H9 (cell line): ENCODE measurements around the gene TAF4. TPM values are rescaled to one million over a fixed set of nuclear protein-coding genes. Genes with fewer than 3 reads are reported as not detected.

Experiments
- DNase-seq: peaks from one replicate; pipeline ENCODE4 v3.0.0-alpha.2; 2017
- H2AFZ ChIP-seq: one replicate; pipeline ENCODE4 v1.6.1; 2013; ENCODE audit warnings: mild to moderate bottlenecking, low read length, control low read depth, moderate library complexity
- H2AK5ac ChIP-seq: 2 replicates; pipeline ENCODE4 v1.6.1; 2013; ENCODE audit warnings: low read length, control low read depth, mixed read lengths; ENCODE audit not compliant: insufficient read length
- H2BK120ac ChIP-seq: one replicate; pipeline ENCODE4 v1.6.1; 2013; ENCODE audit warnings: low read depth, mild to moderate bottlenecking, low read length, control low read depth, inconsistent platforms; ENCODE audit not compliant: poor library complexity, severe bottlenecking
- H2BK12ac ChIP-seq: 2 replicates; pipeline ENCODE4 v1.6.1; 2013; ENCODE audit warnings: low read length, control low read depth, mixed read lengths, low read depth; ENCODE audit not compliant: insufficient read length
- H2BK15ac ChIP-seq: 2 replicates; pipeline ENCODE4 v1.6.1; 2013; ENCODE audit warnings: low read depth, low read length, control low read depth
- H2BK20ac ChIP-seq: one replicate; pipeline ENCODE4 v1.6.1; 2013; ENCODE audit warnings: low read depth, mild to moderate bottlenecking, low read length, control low read depth, inconsistent platforms; ENCODE audit not compliant: poor library complexity, severe bottlenecking
- H2BK5ac ChIP-seq: 2 replicates; pipeline ENCODE4 v1.6.1; 2013; ENCODE audit warnings: low read length, control low read depth, mixed read lengths; ENCODE audit not compliant: insufficient read length
- H3K14ac ChIP-seq: 2 replicates; pipeline ENCODE4 v1.6.1; 2013; ENCODE audit warnings: low read length, control low read depth; ENCODE audit not compliant: insufficient read depth
- H3K18ac ChIP-seq: 2 replicates; pipeline ENCODE4 v1.6.1; 2013; ENCODE audit warnings: low read depth, mild to moderate bottlenecking, mixed read lengths, low read length, control low read depth; ENCODE audit not compliant: insufficient read length
- H3K23ac ChIP-seq: 2 replicates; pipeline ENCODE4 v1.6.1; 2013; ENCODE audit warnings: low read length, control low read depth, mixed read lengths, low read depth; ENCODE audit not compliant: insufficient read length
- H3K23me2 ChIP-seq: 2 replicates; pipeline ENCODE4 v1.6.1; 2013; ENCODE audit warnings: low read depth, mild to moderate bottlenecking, mixed read lengths, low read length, control low read depth; ENCODE audit not compliant: insufficient read length, poor library complexity, severe bottlenecking
- H3K27ac ChIP-seq: 2 replicates; pipeline ENCODE4 v1.5.1; 2013; ENCODE audit warnings: low read length, control low read depth, mixed read lengths, low read depth; ENCODE audit not compliant: insufficient read length
- H3K27me3 ChIP-seq: 2 replicates; pipeline ENCODE4 v1.6.1; 2013; ENCODE audit warnings: low read length, control low read depth, inconsistent platforms; ENCODE audit not compliant: insufficient read depth
- H3K4ac ChIP-seq: 2 replicates; pipeline ENCODE4 v1.6.1; 2013; ENCODE audit warnings: low read depth, mild to moderate bottlenecking, control low read depth, inconsistent platforms, low read length, moderate library complexity
- H3K4me1 ChIP-seq: 2 replicates; pipeline ENCODE4 v1.6.1; 2013; ENCODE audit warnings: low read length, control low read depth, inconsistent platforms; ENCODE audit not compliant: insufficient read depth
- H3K4me2 ChIP-seq: 2 replicates; pipeline ENCODE4 v1.6.1; 2013; ENCODE audit warnings: low read length, control low read depth, mixed read lengths; ENCODE audit not compliant: insufficient read length, insufficient read depth
- H3K56ac ChIP-seq: 2 replicates; pipeline ENCODE4 v1.6.1; 2013; ENCODE audit warnings: low read depth, mild to moderate bottlenecking, mixed read lengths, low read length, control low read depth; ENCODE audit not compliant: insufficient read length
- H3K79me1 ChIP-seq: 2 replicates; pipeline ENCODE4 v1.6.1; 2013; ENCODE audit warnings: low read depth, mild to moderate bottlenecking, moderate library complexity, low read length, control low read depth, inconsistent platforms; ENCODE audit not compliant: insufficient read depth, poor library complexity, severe bottlenecking
- H3K79me2 ChIP-seq: 2 replicates; pipeline ENCODE4 v1.6.1; 2013; ENCODE audit warnings: low read length, control low read depth, inconsistent platforms; ENCODE audit not compliant: insufficient read depth
- H3K9ac ChIP-seq: 2 replicates; pipeline ENCODE4 v1.6.1; 2013; ENCODE audit warnings: low read length, control low read depth, mixed read lengths; ENCODE audit not compliant: insufficient read length; ENCODE audit errors: extremely low read depth
- H3K9me3 ChIP-seq: one replicate; pipeline ENCODE4 v1.6.1; 2013; ENCODE audit warnings: low read depth, low read length, inconsistent platforms; ENCODE audit not compliant: control insufficient read depth
- H3T11ph ChIP-seq: one replicate; pipeline ENCODE4 v1.6.1; 2013; ENCODE audit warnings: mild to moderate bottlenecking, low read length, control low read depth, inconsistent platforms
- H4K20me1 ChIP-seq: one replicate; pipeline ENCODE4 v1.6.1; 2013; ENCODE audit not compliant: control insufficient read depth, insufficient read length, insufficient read depth
- H4K5ac ChIP-seq: 2 replicates; pipeline ENCODE4 v1.6.1; 2013; ENCODE audit warnings: low read depth, mild to moderate bottlenecking, mixed read lengths, low read length, control low read depth; ENCODE audit not compliant: insufficient read length
- H4K8ac ChIP-seq: replicated peaks from 2 replicates; pipeline ENCODE4 v1.6.1; 2013; ENCODE audit warnings: low read length, control low read depth, mixed read lengths, low read depth; ENCODE audit not compliant: insufficient read length
- H4K91ac ChIP-seq: 2 replicates; pipeline ENCODE4 v1.6.1; 2013; ENCODE audit warnings: low read depth, mild to moderate bottlenecking, moderate library complexity, mixed read lengths, low read length, control low read depth; ENCODE audit not compliant: insufficient read length
- H3K27ac Mint-ChIP-seq, 3 experiments: 2 replicates in 2 of 3; 3 replicates in 1 of 3; pipeline ENCODE4 v1.8.0; 2020 to 2021; ENCODE audit warnings: mixed read lengths in 3 of 3, mild to moderate bottlenecking in 1 of 3, moderate library complexity in 1 of 3
- H3K27me3 Mint-ChIP-seq: 2 replicates; pipeline ENCODE4 v1.8.0; 2021; ENCODE audit warnings: low read depth, mild to moderate bottlenecking, moderate library complexity, mixed read lengths
- H3K36me3 Mint-ChIP-seq, 3 experiments: 2 replicates in 2 of 3; 3 replicates in 1 of 3; pipeline ENCODE4 v1.8.0; 2020 to 2021; ENCODE audit warnings: low read depth in 3 of 3, mixed read lengths in 3 of 3; ENCODE audit not compliant: insufficient read depth in 1 of 3
- H3K4me1 Mint-ChIP-seq, 2 experiments: 2 replicates each; pipeline ENCODE4 v1.8.0; 2020; ENCODE audit warnings: mixed read lengths in 2 of 2
- H3K4me3 Mint-ChIP-seq, 2 experiments: 2 replicates in 1 of 2; 3 replicates in 1 of 2; pipeline ENCODE4 v1.8.0; 2020 to 2021; ENCODE audit warnings: mild to moderate bottlenecking in 2 of 2, mixed read lengths in 2 of 2, moderate library complexity in 1 of 2
- H3K9me3 Mint-ChIP-seq, 2 experiments: 2 replicates in 1 of 2; 3 replicates in 1 of 2; pipeline ENCODE4 v1.8.0; 2020; ENCODE audit warnings: mild to moderate bottlenecking in 2 of 2, mixed read lengths in 2 of 2, moderate library complexity in 1 of 2
- WGBS: extraction: QIAGEN DNeasy Blood & Tissue Kit; methylation state at CpG from one replicate; pipeline ENCODE4 v1.1.7; 2013; ENCODE audit warnings: missing lambda C conversion rate, low lambda C conversion rate, mixed read lengths; ENCODE audit not compliant: insufficient read length; ENCODE audit errors: extremely low coverage; 5-methylcytosine and 5-hydroxymethylcytosine counted together
- total RNA-seq: library from RNA; stranded (reverse); gene quantifications from 2 replicates; pipeline ENCODE4 v1.2.1, GENCODE V29; 2021
- TF ChIP-seq, protein P1 (sequence below): fragments of 200-600 bp; sonication (generic); conservative IDR thresholded peaks from 3 replicates; pipeline ENCODE4 v1.8.0; 2021; ENCODE audit warnings: antibody characterized with exemption, mild to moderate bottlenecking

The TAF4 gene
- total RNA-seq, 1 experiment from 2014 or later = 30.8 TPM

DNA sequence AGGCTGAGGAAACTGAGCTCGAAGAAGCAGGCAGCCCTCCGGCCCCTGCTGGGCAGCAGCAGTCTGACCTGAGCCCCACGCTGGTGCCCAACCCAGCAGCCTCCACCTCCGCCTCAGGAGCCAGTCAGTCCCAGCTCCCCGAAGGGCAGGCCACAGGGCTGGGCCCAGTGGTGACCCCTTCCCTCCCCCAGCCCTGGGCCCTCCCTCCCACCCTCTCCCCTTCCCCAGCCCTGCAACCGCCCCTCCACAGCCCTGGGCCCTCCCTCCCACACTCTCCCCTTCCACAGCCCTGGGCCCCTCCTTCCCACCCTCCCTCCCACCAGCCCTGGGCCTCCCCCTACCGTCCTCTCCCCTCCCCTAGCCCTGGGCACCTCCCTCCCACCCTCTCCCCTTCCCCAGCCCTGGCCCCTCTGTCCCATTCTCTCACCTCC lies 115.0 kb downstream of the TAF4 start:
- Mint-ChIP-seq H3K27ac (no peak overlapping the region), H3K4me3 (no peak overlapping the region), H3K27me3 (no peaks in the 10 kb centered on the region; the same call in 1 of the 2 replicates), H3K4me1 (peaks cover 16 to 25% of the 10 kb centered on the region in 2 experiments), H3K36me3 (no peaks in the 10 kb centered on the region), H3K9me3 (peaks cover 0 to under 1% of the 10 kb centered on the region in 2 experiments; a peak in 1 of 5 replicates)
- H3T11ph ChIP-seq = no peak overlapping the region
- no peak overlapping the region for H3K4me2 ChIP-seq
- no peak overlapping the region for H2BK12ac ChIP-seq
- H2BK5ac ChIP-seq = no peak overlapping the region
- H3K14ac ChIP-seq = no peak overlapping the region
- H2BK15ac ChIP-seq = no peak overlapping the region
- H4K20me1 ChIP-seq = no peaks in the 10 kb centered on the region
- H2BK120ac ChIP-seq = no peak overlapping the region
- H3K9me3 ChIP-seq = no peaks in the 10 kb centered on the region
- no peak overlapping the region for H4K8ac ChIP-seq
- H2AFZ ChIP-seq = no peak overlapping the region
- no peak overlapping the region for H4K5ac ChIP-seq
- H3K27ac ChIP-seq = no peak overlapping the region
- no peak overlapping the region for H3K56ac ChIP-seq
- no peak for DNase-seq
- TF ChIP-seq, protein P1, sequence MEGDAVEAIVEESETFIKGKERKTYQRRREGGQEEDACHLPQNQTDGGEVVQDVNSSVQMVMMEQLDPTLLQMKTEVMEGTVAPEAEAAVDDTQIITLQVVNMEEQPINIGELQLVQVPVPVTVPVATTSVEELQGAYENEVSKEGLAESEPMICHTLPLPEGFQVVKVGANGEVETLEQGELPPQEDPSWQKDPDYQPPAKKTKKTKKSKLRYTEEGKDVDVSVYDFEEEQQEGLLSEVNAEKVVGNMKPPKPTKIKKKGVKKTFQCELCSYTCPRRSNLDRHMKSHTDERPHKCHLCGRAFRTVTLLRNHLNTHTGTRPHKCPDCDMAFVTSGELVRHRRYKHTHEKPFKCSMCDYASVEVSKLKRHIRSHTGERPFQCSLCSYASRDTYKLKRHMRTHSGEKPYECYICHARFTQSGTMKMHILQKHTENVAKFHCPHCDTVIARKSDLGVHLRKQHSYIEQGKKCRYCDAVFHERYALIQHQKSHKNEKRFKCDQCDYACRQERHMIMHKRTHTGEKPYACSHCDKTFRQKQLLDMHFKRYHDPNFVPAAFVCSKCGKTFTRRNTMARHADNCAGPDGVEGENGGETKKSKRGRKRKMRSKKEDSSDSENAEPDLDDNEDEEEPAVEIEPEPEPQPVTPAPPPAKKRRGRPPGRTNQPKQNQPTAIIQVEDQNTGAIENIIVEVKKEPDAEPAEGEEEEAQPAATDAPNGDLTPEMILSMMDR = no peak
- WGBS = no CpG with 5 or more reads among the region's 7 CpGs
- no peak overlapping the region for H3K4ac ChIP-seq
- H3K23me2 ChIP-seq = no peaks in the 10 kb centered on the region
- H3K79me1 ChIP-seq = no peaks in the 10 kb centered on the region
- no peak overlapping the region for H3K23ac ChIP-seq
- no peak overlapping the region for H4K91ac ChIP-seq
- no peak overlapping the region for H2AK5ac ChIP-seq
- no peak overlapping the region for H2BK20ac ChIP-seq
- H3K9ac ChIP-seq = no peak overlapping the region
- H3K4me1 ChIP-seq = no peaks in the 10 kb centered on the region
- H3K18ac ChIP-seq = no peak overlapping the region
- no peaks in the 10 kb centered on the region for H3K79me2 ChIP-seq
- no peaks in the 10 kb centered on the region for H3K27me3 ChIP-seq
